Gastroesophageal sphincter (tissue), 4 donors: ENCODE data around the gene SLC44A1. TPM values are rescaled to one million over a fixed set of nuclear protein-coding genes. Genes with fewer than 3 reads are reported as not detected.

Experiments
- ATAC-seq: fragments of 150-250 bp; one replicate; pipeline ENCODE4 v1.9.1; 2016; ENCODE audit warnings: mild to moderate bottlenecking, moderate library complexity
- H3K27ac ChIP-seq, 4 donors: fragments of 200-600 bp; sonication (generic) in 3 of 4; 1 replicate in 3 of 4; 2 replicates in 1 of 4; pipeline ENCODE4 v1.5.1; 2016 to 2019
- H3K27me3 ChIP-seq: fragments of 200-600 bp; sonication (generic); one replicate; pipeline ENCODE4 v1.5.1; 2019
- H3K36me3 ChIP-seq, 2 donors: fragments of 200-600 bp; sonication (generic); one replicate each; pipeline ENCODE4 v1.5.1; 2019; ENCODE audit warnings: control low read depth in 1 of 2
- H3K4me1 ChIP-seq, 3 donors: fragments of 200-600 bp; sonication (generic); 1 replicate in 2 of 3; 2 replicates in 1 of 3; pipeline ENCODE4 v1.5.1; 2016 to 2019; ENCODE audit warnings: control low read depth in 2 of 3
- H3K4me3 ChIP-seq, 2 donors: fragments of 200-600 bp; sonication (generic); one replicate each; pipeline ENCODE4 v1.5.1; 2019; ENCODE audit warnings: mild to moderate bottlenecking in 1 of 2, moderate library complexity in 1 of 2
- H3K9me3 ChIP-seq, 3 donors: fragments of 200-600 bp; sonication (generic); one replicate each; pipeline ENCODE4 v1.5.1; 2017 to 2019; ENCODE audit warnings: control low read depth in 2 of 3
- EP300 ChIP-seq: sonication (generic); formaldehyde crosslinking; IDR thresholded peaks from one replicate; pipeline ENCODE4 v1.6.1; 2017; ENCODE audit warnings: antibody characterized with exemption, mild to moderate bottlenecking
- POLR2A ChIP-seq, 2 donors: fragments of 450-650 bp; IDR thresholded peaks; one replicate each; pipeline ENCODE4 v1.6.1; 2017; ENCODE audit warnings: antibody characterized with exemption in 2 of 2, mild to moderate bottlenecking in 2 of 2, moderate library complexity in 1 of 2
- POLR2AphosphoS5 ChIP-seq: sonication (generic); formaldehyde crosslinking; IDR thresholded peaks from one replicate; pipeline ENCODE4 v1.6.1; 2017; ENCODE audit warnings: antibody characterized with exemption
- WGBS, 2 donors: methylation state at CpG; one replicate each; pipeline ENCODE4 v1.1.5; 2018; ENCODE audit warnings: low coverage in 1 of 2; 5-methylcytosine and 5-hydroxymethylcytosine counted together
- total RNA-seq, 4 donors: library from RNA; depleted of rRNA; stranded (reverse); fragments of >200 nt; gene quantifications; one replicate each; pipeline ENCODE4 v1.1.0, GENCODE V29; 2016
- TF ChIP-seq, protein P1 (sequence below), 4 experiments: fragments of 200-600 bp in 2 of 4; fragments of 450-650 bp in 2 of 4; sonication (generic) in 1 of 4; IDR thresholded peaks; one replicate each; pipeline ENCODE4 v1.5.1; 2017 to 2019; ENCODE audit warnings: antibody characterized with exemption in 4 of 4, mild to moderate bottlenecking in 2 of 4, moderate library complexity in 2 of 4

Gene SLC44A1
- total RNA-seq, 4 donors from 2014 or later = 27.9 to 49.1 (median 30.6) TPM

- ATAC-seq = no peak
These were observed 41.6 kb downstream of the SLC44A1 start for GRCh38 chr9:105286098-105286497.

GRCh38 chr9:105289305-105289704 lies 44.9 kb downstream of the SLC44A1 start:
- H3K4me3 ChIP-seq = no peak overlapping the region
- H3K4me1 ChIP-seq = peaks cover 0 to 26% (median 4%) of the 10 kb centered on the region in 3 donors
- 88 to 95% methylated on average over 3 of the region's 3 CpGs for WGBS, 2 donors
- H3K9me3 ChIP-seq = no peaks in the 10 kb centered on the region
- ATAC-seq = no peak
- no peaks in the 10 kb centered on the region for H3K27me3 ChIP-seq
- no peaks in the 10 kb centered on the region for H3K36me3 ChIP-seq
- TF ChIP-seq, protein P1, sequence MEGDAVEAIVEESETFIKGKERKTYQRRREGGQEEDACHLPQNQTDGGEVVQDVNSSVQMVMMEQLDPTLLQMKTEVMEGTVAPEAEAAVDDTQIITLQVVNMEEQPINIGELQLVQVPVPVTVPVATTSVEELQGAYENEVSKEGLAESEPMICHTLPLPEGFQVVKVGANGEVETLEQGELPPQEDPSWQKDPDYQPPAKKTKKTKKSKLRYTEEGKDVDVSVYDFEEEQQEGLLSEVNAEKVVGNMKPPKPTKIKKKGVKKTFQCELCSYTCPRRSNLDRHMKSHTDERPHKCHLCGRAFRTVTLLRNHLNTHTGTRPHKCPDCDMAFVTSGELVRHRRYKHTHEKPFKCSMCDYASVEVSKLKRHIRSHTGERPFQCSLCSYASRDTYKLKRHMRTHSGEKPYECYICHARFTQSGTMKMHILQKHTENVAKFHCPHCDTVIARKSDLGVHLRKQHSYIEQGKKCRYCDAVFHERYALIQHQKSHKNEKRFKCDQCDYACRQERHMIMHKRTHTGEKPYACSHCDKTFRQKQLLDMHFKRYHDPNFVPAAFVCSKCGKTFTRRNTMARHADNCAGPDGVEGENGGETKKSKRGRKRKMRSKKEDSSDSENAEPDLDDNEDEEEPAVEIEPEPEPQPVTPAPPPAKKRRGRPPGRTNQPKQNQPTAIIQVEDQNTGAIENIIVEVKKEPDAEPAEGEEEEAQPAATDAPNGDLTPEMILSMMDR (IDR thresholded peaks at IDR 0.05) = no peak
- no peak for TF ChIP-seq EP300
- TF ChIP-seq POLR2A (IDR thresholded peaks at IDR 0.05) = no peak
- TF ChIP-seq POLR2AphosphoS5 = no peak
- no peak overlapping the region for H3K27ac ChIP-seq

More at GRCh38 chr9:105286098-105286497, 41.6 kb downstream of the SLC44A1 start:
- Histone ChIP-seq H3K27me3 (no peaks in the 10 kb centered on the region), H3K27ac (no peak overlapping the region), H3K9me3 (no peaks in the 10 kb centered on the region), H3K36me3 (no peaks in the 10 kb centered on the region), H3K4me3 (no peak overlapping the region), H3K4me1 (peaks cover 0 to 6% (median 0%) of the 10 kb centered on the region in 3 donors)
- WGBS, 2 donors = 79 to 95% methylated on average over 3 to 4 of the region's 4 CpGs
- TF ChIP-seq EP300 (no peak), POLR2AphosphoS5 (no peak), POLR2A (IDR thresholded peaks at IDR 0.05) (no peak)
- TF ChIP-seq, protein P1 (IDR thresholded peaks at IDR 0.05) = no peak

- no peaks in the 10 kb centered on the region for H3K36me3 ChIP-seq
- no peaks in the 10 kb centered on the region for H3K9me3 ChIP-seq
- no peak overlapping the region for H3K4me3 ChIP-seq
- no peak for ATAC-seq
- H3K4me1 ChIP-seq = peaks cover 0 to 26% (median 4%) of the 10 kb centered on the region in 3 donors
- no peak overlapping the region for H3K27ac ChIP-seq
- TF ChIP-seq, protein P1 (IDR thresholded peaks at IDR 0.05) = no peak
- no peak for TF ChIP-seq EP300
- no peak for TF ChIP-seq POLR2AphosphoS5
- TF ChIP-seq POLR2A (IDR thresholded peaks at IDR 0.05) = no peak
- no peaks in the 10 kb centered on the region for H3K27me3 ChIP-seq
- 47 to 50% methylated on average over 1 of the region's 1 CpG for WGBS, 2 donors
These were observed 46.0 kb downstream of the SLC44A1 start for GRCh38 chr9:105290418-105290817.

DNA sequence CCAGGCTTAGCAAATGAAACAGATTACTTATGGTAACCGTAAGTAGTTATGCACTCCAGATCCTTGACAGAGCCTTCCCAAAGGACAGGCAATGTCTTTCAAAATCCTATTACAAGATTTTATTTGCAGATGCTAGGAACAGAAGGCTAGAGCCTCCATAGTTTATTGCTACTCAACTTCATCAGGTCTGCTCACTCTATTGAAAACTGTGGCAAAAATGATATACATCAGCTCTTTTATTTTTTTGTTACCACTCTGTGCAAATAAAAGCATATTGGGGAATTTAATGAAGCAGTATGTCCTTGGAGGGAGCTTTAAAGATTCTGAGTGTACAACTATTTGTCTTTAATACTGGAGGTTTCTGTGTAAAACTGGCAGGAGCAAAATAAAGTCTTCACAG lies 46.5 kb downstream of the SLC44A1 start:
- Histone ChIP-seq H3K4me1 (peaks cover 0 to 26% (median 4%) of the 10 kb centered on the region in 3 donors), H3K27me3 (no peaks in the 10 kb centered on the region), H3K36me3 (no peaks in the 10 kb centered on the region), H3K27ac (no peak overlapping the region), H3K4me3 (no peak overlapping the region), H3K9me3 (no peaks in the 10 kb centered on the region)
- TF ChIP-seq, protein P1 (IDR thresholded peaks at IDR 0.05) = no peak
- TF ChIP-seq EP300 (no peak), POLR2AphosphoS5 (no peak), POLR2A (IDR thresholded peaks at IDR 0.05) (no peak)
- WGBS, 2 donors = 86 to 100% methylated on average over 1 of the region's 1 CpG
- no peak for ATAC-seq

- 14 to 58% methylated on average over 1 of the region's 1 CpG for WGBS, 2 donors
- no peak for ATAC-seq
- no peak overlapping the region for H3K4me3 ChIP-seq
- H3K27ac ChIP-seq = no peak overlapping the region
- H3K36me3 ChIP-seq = no peaks in the 10 kb centered on the region
- no peak for TF ChIP-seq EP300
- TF ChIP-seq POLR2A (IDR thresholded peaks at IDR 0.05) = no peak
- TF ChIP-seq, protein P1 (IDR thresholded peaks at IDR 0.05) = no peak
- no peak for TF ChIP-seq POLR2AphosphoS5
- no peaks in the 10 kb centered on the region for H3K9me3 ChIP-seq
- H3K4me1 ChIP-seq = peaks cover 0 to 26% (median 4%) of the 10 kb centered on the region in 3 donors
- H3K27me3 ChIP-seq = no peaks in the 10 kb centered on the region
These were observed 47.0 kb downstream of the SLC44A1 start for GRCh38 chr9:105291422-105291859.
